ENCODE results near the gene RNF223. TPM values are rescaled to one million over a fixed set of nuclear protein-coding genes. Genes with fewer than 3 reads are reported as not detected.

The RNF223 gene
- total RNA-seq, 1 experiment from 2014 or later: 6.3 TPM

DNA sequence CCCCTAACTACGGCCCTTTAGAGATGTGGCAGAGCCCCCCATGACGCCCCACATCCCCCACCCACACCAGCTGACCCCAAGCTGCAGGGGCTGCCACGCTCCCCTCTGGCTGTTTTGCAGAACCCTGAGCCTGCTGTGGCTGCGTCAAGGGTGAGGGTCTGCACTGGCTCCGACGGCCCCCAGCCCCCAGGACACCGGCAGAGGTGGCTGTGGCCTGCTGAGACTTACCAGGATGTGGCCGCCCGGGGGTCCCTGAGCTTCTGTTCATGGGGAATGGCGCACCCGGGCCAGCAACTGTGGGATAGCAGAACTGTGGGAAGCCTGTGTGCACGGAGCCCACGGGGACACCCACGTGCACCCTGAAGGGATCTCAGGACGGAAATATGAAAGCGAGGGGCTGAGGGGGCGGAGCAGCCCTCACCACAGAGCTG, 12.8 kb upstream of the RNF223 start:
- intact Hi-C loops (cut with micrococcal nuclease): no loop called here
- Histone ChIP-seq H3K27ac (ENCODE audit: low read depth, low read length) (no peak overlapping the region), H2AFZ (ENCODE audit: low read depth, low read length, poor library complexity, severe bottlenecking) (no peak overlapping the region), H3K79me2 (ENCODE audit: insufficient read depth, low read length) (no peaks in the 10 kb centered on the region), H3K4me1 (ENCODE audit: control insufficient read depth in 1 of 2, insufficient read depth in 2 of 2, low read length in 2 of 2) (no peaks in the 10 kb centered on the region; a peak in 1 of 4 replicates), H3K4me3 (replicated peaks in 1 of 2; ENCODE audit: low read depth in 1 of 2, low read length in 2 of 2) (no peak overlapping the region), H3K4me2 (ENCODE audit: low read length) (no peak overlapping the region), H3K9ac (ENCODE audit: low read length) (no peak overlapping the region), H4K20me1 (ENCODE audit: insufficient read depth) (no peaks in the 10 kb centered on the region), H3K36me3 (ENCODE audit: control insufficient read depth in 1 of 2, insufficient read depth in 2 of 2, low read length in 2 of 2) (no peaks in the 10 kb centered on the region), H3K9me2 (ENCODE audit: insufficient read depth) (no peaks in the 10 kb centered on the region), H3K27me3 (ENCODE audit: insufficient read depth, low read length) (no peaks in the 10 kb centered on the region), H3K9me3 (ENCODE audit: control insufficient read depth in 1 of 2, insufficient read depth in 1 of 2, low read depth in 1 of 2, low read length in 2 of 2) (no peaks in the 10 kb centered on the region)
- ATAC-seq (no peak), DNase-seq (ENCODE audit: low read depth, low spot score) (no peak)
- BruUV-seq (replicated peaks): no TSS peak
- ChIA-PET POLR2A (no interaction called here), RAD21 (ENCODE audit: low non-redundant PET in 1 of 2, low total read pairs in 2 of 2, uncharacterized antibody in 2 of 2, unreplicated experiment in 2 of 2) (no interaction called here), CTCF (no interaction called here)
- TF ChIP-seq, protein P1, sequence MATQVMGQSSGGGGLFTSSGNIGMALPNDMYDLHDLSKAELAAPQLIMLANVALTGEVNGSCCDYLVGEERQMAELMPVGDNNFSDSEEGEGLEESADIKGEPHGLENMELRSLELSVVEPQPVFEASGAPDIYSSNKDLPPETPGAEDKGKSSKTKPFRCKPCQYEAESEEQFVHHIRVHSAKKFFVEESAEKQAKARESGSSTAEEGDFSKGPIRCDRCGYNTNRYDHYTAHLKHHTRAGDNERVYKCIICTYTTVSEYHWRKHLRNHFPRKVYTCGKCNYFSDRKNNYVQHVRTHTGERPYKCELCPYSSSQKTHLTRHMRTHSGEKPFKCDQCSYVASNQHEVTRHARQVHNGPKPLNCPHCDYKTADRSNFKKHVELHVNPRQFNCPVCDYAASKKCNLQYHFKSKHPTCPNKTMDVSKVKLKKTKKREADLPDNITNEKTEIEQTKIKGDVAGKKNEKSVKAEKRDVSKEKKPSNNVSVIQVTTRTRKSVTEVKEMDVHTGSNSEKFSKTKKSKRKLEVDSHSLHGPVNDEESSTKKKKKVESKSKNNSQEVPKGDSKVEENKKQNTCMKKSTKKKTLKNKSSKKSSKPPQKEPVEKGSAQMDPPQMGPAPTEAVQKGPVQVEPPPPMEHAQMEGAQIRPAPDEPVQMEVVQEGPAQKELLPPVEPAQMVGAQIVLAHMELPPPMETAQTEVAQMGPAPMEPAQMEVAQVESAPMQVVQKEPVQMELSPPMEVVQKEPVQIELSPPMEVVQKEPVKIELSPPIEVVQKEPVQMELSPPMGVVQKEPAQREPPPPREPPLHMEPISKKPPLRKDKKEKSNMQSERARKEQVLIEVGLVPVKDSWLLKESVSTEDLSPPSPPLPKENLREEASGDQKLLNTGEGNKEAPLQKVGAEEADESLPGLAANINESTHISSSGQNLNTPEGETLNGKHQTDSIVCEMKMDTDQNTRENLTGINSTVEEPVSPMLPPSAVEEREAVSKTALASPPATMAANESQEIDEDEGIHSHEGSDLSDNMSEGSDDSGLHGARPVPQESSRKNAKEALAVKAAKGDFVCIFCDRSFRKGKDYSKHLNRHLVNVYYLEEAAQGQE (IDR thresholded peaks at IDR 0.05; ENCODE audit: low read depth): no peak
- TF ChIP-seq MAX (IDR thresholded peaks at IDR 0.05) (no peak), ZNF274 (IDR thresholded peaks at IDR 0.05; ENCODE audit: low read depth, low read length) (no peak), CEBPB (IDR thresholded peaks at IDR 0.05; ENCODE audit: low read depth) (no peak), EZH2 (IDR thresholded peaks at IDR 0.05) (no peak), ZFX (IDR thresholded peaks at IDR 0.05) (no peak), EZH2phosphoT487 (IDR thresholded peaks at IDR 0.05; ENCODE audit: borderline replicate concordance) (no peak), TCF7L2 (IDR thresholded peaks at IDR 0.05; ENCODE audit: borderline replicate concordance, extremely low read depth, insufficient read depth, insufficient read length) (no peak), SRF (IDR thresholded peaks at IDR 0.05; ENCODE audit: low read depth) (no peak), YY1 (IDR thresholded peaks at IDR 0.05; ENCODE audit: extremely low read depth, insufficient replicate concordance, low read depth, low read length) (no peak), ATF3 (IDR thresholded peaks at IDR 0.05) (no peak), EGR1 (IDR thresholded peaks at IDR 0.05; ENCODE audit: low read depth) (no peak), RAD21 (IDR thresholded peaks at IDR 0.05; ENCODE audit: low read depth) (no peak), POLR2A (IDR thresholded peaks at IDR 0.05; ENCODE audit: borderline replicate concordance, extremely low read depth, insufficient read depth, insufficient read length) (no peak), ELF1 (IDR thresholded peaks at IDR 0.05; ENCODE audit: borderline replicate concordance, low read depth) (no peak)
- TF ChIP-seq, protein P2, sequence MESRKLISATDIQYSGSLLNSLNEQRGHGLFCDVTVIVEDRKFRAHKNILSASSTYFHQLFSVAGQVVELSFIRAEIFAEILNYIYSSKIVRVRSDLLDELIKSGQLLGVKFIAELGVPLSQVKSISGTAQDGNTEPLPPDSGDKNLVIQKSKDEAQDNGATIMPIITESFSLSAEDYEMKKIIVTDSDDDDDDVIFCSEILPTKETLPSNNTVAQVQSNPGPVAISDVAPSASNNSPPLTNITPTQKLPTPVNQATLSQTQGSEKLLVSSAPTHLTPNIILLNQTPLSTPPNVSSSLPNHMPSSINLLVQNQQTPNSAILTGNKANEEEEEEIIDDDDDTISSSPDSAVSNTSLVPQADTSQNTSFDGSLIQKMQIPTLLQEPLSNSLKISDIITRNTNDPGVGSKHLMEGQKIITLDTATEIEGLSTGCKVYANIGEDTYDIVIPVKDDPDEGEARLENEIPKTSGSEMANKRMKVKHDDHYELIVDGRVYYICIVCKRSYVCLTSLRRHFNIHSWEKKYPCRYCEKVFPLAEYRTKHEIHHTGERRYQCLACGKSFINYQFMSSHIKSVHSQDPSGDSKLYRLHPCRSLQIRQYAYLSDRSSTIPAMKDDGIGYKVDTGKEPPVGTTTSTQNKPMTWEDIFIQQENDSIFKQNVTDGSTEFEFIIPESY (IDR thresholded peaks at IDR 0.05; ENCODE audit: extremely low read depth, insufficient replicate concordance, low read length): no peak
